HG02938 (cell line): Measurements from ENCODE around the gene TMEM150C.
"Not testable (repeated sequence)": the region's sequence is repeated elsewhere in the genome, so short reads cannot be mapped to it uniquely, and the experiment has no call there.

Source experiments
- ATAC-seq: cut with Tn5 transposase; IDR thresholded peaks from one replicate; pipeline ENCODE4 v1.9.1; 2021; ENCODE audit warnings: mild to moderate bottlenecking, moderate library complexity; ENCODE audit not compliant: unreplicated experiment

TMEM150C gene

GRCh38 chr4:82569727-82570126, 7.9 kb upstream of the TMEM150C start:
- ATAC-seq = no peak

- ATAC-seq = no peak
Observed at GRCh38 chr4:82569076-82569475, 7.3 kb upstream of the TMEM150C start.

GRCh38 chr4:82567444-82567843, 5.7 kb upstream of the TMEM150C start:
- no peak for ATAC-seq

- no peak for ATAC-seq
Observed at GRCh38 chr4:82562564-82562854, 721 bp upstream of the TMEM150C start.

- ATAC-seq = no peak
Observed at GRCh38 chr4:82560853-82561785, 669 bp downstream of the TMEM150C start.

- ATAC-seq = no peak
Observed at GRCh38 chr4:82559735-82560120, 2.1 kb downstream of the TMEM150C start.

GRCh38 chr4:82559090-82559734, 2.6 kb downstream of the TMEM150C start:
- ATAC-seq = not testable (repeated sequence)

- no peak for ATAC-seq
Observed at GRCh38 chr4:82555276-82555675, 6.5 kb downstream of the TMEM150C start.

GRCh38 chr4:82553020-82553419, 8.8 kb downstream of the TMEM150C start:
- no peak for ATAC-seq

- ATAC-seq = no peak
Observed at GRCh38 chr4:82551734-82552133, 10.1 kb downstream of the TMEM150C start.

- not testable (repeated sequence) for ATAC-seq
Observed at GRCh38 chr4:82547850-82548249, 13.9 kb downstream of the TMEM150C start.

GRCh38 chr4:82543131-82543530, 18.7 kb downstream of the TMEM150C start:
- ATAC-seq = no peak

GRCh38 chr4:82542642-82543041, 19.1 kb downstream of the TMEM150C start:
- no peak for ATAC-seq

- ATAC-seq = no peak
Observed at GRCh38 chr4:82529322-82529721, 32.5 kb downstream of the TMEM150C start.

GRCh38 chr4:82528868-82529267, 32.9 kb downstream of the TMEM150C start:
- no peak for ATAC-seq

GRCh38 chr4:82528074-82528473, 33.7 kb downstream of the TMEM150C start:
- no peak for ATAC-seq

- no peak for ATAC-seq
Observed at GRCh38 chr4:82525307-82525911, 36.4 kb downstream of the TMEM150C start.

- ATAC-seq = no peak
Observed at GRCh38 chr4:82524570-82525152, 37.1 kb downstream of the TMEM150C start.

GRCh38 chr4:82523179-82523578, 38.6 kb downstream of the TMEM150C start:
- no peak for ATAC-seq

GRCh38 chr4:82522472-82522871, 39.3 kb downstream of the TMEM150C start:
- ATAC-seq = no peak

GRCh38 chr4:82521283-82521682, 40.5 kb downstream of the TMEM150C start:
- no peak for ATAC-seq

GRCh38 chr4:82519776-82520175, 42.0 kb downstream of the TMEM150C start:
- no peak for ATAC-seq
